ENCODE data around the gene TMEM263.
A peak's percentile ranks its signal among the peaks of the same experiment; 100 is the strongest.

GRCh38 chr12:106985479-106985878 lies 29.8 kb downstream of the TMEM263 start:
- no peak for TF ChIP-seq CTCF (IDR thresholded peaks at IDR 0.05 in 4 of 5, conservative IDR thresholded peaks at IDR 0.05 in 1 of 5)
- peak in 1 of 2 donors; percentile 54 for TF ChIP-seq POLR2A (IDR thresholded peaks at IDR 0.05)

Measured in gastrocnemius medialis (tissue), 4 donors.